ENCODE data around the gene TMEM217. TPM values are rescaled to one million over a fixed set of nuclear protein-coding genes. Genes with fewer than 3 reads are reported as not detected.

Gene TMEM217
- total RNA-seq, 1 donor from 2014 or later = 1.0 TPM

DNA sequence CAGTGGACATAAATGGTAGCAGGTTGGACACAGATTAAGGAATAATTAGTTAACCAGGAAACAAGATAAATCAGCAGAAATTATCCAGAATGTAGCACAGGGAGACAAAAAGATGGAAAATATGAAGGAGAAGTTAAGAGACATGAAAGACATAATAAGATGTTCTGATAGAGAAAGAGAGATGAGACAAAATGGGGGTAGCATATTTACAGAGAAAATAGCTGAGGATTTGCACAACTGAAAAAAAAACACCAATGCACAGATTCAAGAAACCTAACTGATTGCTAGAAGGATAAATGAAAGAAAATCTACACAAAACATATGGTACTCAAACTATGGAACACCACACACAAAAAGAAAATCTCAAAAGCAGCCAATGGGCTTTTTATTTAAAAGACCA lies 35.0 kb downstream of the TMEM217 start:
- intact Hi-C loops (cut with DNase I) = no loop called here
- DNase-seq (ENCODE audit: low spot score) = no peak

GRCh38 chr6:37222125-37222967 lies 35.6 kb downstream of the TMEM217 start:
- DNase-seq (ENCODE audit: low spot score) = peak; percentile 88
- intact Hi-C loops (cut with DNase I) = no loop called here

DNA sequence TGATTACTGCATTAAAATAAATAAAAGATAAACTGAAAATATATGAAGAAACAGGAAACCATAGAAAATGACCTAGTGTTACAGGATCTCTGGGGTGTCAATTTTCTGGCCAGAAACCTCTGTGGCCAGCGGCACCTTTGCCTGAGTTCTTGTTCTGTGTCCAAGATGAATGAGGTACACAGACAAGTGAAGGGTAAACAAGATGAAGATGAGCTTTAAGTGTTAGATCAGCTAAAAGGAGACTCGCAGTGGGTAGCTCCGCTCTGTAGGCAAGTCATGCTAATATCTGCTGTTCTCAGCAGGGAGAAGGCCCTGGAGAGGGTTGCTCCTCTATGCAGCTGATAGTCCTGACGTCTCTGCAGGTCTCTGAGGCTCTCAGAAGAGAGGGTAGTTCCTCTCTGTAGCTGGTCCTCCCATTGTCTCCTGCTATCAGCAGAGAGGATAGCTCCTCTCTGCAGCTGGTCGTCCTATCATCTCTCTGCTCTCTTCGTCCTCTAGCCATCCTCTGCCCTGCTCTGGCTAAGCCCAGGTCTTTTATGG lies 36.3 kb downstream of the TMEM217 start:
- DNase-seq (ENCODE audit: low spot score) = no peak
- intact Hi-C loops (cut with DNase I) = no loop called here

- intact Hi-C loops (cut with DNase I) = loop anchor here (10.0 kb wide), 1 partner anchor 454 kb away; no protein-coding TSS in a partner anchor
- DNase-seq (ENCODE audit: low spot score) = no peak
Observed at GRCh38 chr6:37218511-37218910, 39.4 kb downstream of the TMEM217 start.

DNA sequence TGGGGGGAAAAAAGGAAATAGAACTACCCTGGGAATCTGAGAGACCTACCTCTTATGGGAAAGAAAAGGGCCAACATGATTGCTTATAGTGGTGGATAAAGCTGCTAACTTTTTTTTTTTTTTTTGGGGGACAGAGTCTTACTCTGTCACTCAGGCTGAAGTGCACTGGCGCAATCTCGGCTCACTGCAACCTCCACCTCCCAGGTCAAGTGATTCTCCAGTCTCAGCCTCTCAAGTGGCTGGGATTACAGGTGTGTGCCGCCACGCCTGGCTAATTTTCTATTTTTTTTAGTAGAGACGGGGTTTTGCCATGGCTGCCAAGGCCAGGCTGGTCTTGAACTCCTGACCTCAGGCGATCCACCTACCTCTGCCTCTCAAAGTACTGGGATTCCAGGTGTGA lies 39.9 kb downstream of the TMEM217 start:
- no peak for DNase-seq (ENCODE audit: low spot score)
- intact Hi-C loops (cut with DNase I) = loop anchor here (10.0 kb wide), 1 partner anchor 453 kb away; no protein-coding TSS in a partner anchor

DNA sequence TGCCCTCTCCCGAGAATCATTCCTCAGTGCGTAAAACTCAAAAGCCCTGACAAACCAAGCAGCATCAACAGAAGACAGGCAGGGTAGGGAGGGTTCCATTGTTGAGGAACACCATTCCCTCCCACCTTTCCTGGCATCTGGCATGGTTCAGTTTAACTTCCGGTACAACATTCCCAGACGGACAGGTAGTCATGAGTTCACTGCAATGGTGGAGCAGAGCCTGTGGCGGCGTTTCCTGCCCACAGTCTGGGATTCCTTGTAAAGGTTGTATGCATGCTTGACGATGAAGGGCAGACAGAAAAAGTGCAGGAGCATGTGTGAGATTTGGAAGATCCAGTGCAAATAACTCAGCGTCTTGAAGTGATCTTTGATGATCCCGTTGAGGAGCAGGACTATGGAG lies 45.7 kb downstream of the TMEM217 start:
- no peak for DNase-seq (ENCODE audit: low spot score)
- intact Hi-C loops (cut with DNase I) = loop anchor here (10.0 kb wide), 1 partner anchor 447 kb away; no protein-coding TSS in a partner anchor

DNA sequence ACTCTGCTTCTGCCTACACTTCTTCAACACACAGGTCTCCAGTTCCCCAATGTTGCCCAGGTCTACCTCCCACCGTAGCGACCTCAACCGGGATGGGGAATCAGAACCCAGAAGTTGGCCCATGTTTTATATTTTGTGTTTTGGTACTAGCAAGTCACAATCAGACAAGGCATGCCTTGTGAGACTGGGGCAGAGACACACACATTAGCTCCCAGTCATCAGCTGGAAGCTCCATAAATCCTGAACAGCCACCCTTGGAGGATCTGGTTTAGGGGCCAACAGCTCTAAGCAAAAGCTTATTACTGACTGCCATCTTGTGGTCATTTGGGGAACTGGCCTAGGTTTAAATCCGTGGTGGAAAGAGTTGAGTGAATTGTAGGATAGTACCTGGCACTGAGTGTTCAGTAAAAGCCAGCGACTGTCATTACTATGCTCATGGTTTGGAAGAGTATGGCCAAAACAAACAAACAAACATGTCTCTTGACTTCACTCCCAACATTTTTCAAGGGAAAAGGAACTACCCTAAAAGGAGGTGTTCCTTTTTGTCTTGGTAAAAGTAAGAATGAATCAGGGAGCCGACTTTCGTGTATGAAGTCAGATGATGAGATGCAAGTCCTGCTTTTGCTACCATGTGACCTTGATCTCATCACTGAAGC lies 47.5 kb downstream of the TMEM217 start:
- no peak for DNase-seq (ENCODE audit: low spot score)
- intact Hi-C loops (cut with DNase I) = loop anchor here (2.0 to 10.0 kb wide), 2 partner anchors 192 to 446 kb away; no protein-coding TSS in a partner anchor

- intact Hi-C loops (cut with DNase I) = loop anchor here (2.0 to 10.0 kb wide), 4 partner anchors 37 to 445 kb away; partner anchors contain the start of gene PIM1
Observed at GRCh38 chr6:37209461-37210205, 48.3 kb downstream of the TMEM217 start.

GRCh38 chr6:37208793-37209192 lies 49.2 kb downstream of the TMEM217 start:
- no peak for DNase-seq (ENCODE audit: low spot score)
- intact Hi-C loops (cut with DNase I) = loop anchor here (5.0 to 10.0 kb wide), 2 partner anchors 36 to 314 kb away; partner anchors contain the start of gene PIM1

More at GRCh38 chr6:37209461-37210205, 48.3 kb downstream of the TMEM217 start:
- DNase-seq (ENCODE audit: low spot score) = no peak

DNA sequence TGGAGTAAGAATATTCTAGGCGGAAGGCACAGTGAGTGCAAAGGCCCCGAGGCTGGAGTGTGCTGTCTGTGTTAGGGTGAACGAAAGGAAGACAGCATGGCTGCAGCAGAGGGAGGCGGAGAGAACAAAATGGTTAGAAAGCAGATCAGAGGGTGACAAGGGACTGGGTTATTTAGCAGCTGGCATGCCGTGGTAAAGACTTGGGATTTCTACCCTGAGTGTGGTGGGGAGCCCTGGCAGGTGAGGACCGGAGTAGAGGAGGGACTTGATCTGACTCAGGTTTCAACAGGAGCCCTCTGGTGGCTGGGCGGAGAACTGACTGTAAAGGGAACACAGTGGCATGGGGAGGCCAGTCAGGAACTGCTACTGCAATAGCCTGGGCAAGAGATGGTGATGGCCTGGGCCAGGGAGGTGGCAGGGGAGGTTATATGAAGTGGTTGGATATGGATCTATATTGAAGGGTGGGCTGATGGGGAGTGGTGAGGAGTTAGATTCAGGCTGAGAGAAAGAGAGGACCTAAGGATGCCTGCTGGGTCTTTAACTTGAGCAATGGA lies 50.0 kb downstream of the TMEM217 start:
- intact Hi-C loops (cut with DNase I) = loop anchor here (5.0 to 10.0 kb wide), 2 partner anchors 36 to 313 kb away; partner anchors contain the start of gene PIM1
- peak; percentile 94 for DNase-seq (ENCODE audit: low spot score)

DNA sequence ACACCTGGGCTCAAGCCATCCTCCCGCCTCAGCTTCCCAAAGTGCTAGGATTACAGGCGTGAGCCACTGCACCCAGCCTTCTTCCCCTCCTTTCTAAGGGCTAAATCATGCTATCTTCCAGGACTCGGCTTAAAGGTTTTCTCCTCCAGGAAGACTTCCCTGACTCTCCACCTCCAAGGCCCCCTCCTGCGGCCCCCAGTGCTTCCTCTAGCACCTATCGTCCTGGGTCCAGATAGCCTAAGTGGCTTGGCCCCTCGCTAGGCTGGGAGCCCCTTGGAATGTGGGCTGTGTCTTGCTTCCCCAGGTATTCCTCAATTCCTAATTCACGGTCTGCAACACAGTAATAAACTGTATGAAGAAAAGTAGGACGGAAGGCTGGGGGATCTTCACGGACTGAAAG lies 51.3 kb downstream of the TMEM217 start:
- no peak for DNase-seq (ENCODE audit: low spot score)
- intact Hi-C loops (cut with DNase I) = loop anchor here (5.0 to 10.0 kb wide), 2 partner anchors 34 to 312 kb away; partner anchors contain the start of gene PIM1

- intact Hi-C loops (cut with DNase I) = loop anchor here (5.0 to 10.0 kb wide), 2 partner anchors 34 to 311 kb away; partner anchors contain the start of gene PIM1
- DNase-seq (ENCODE audit: low spot score) = no peak
Observed at GRCh38 chr6:37205997-37206340, 52.0 kb downstream of the TMEM217 start.

DNA sequence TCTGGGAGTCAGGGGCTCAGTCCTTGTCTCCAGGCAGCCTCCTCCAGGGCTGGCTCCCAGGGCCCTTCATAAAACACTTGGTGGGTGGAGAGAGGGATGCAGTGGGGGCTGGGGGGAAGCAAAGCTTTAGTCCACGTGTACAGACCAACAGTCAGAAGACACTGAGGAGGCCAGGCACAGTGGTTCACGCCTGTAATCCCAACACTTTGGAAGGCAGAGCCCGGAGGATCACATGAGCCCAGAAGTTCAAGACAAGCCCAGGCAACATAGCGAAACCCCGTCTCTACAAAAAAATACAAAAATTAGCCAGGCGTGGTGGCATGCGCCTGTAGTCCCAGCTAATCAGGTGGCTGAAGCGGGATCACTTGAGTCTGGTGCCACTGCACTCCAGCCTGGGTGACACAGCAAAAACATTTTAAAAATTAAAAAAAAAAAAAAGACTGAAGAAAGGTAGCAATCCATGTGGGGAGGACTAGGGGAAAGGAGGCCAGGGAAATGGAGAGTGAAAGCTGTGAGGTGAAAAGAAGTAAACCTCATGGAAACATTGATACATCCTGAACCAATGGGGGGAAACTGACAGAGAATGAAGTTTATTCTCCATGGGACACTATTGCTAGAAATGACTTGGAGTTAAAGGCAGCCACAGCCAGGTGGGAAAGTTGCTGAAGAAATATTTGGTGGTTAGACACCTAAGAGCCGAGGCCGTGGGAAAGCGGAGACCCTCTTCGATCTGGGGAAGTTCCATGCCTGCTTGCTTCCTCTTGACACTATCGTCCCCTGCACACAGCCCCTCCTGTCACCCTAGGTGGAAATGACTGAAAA lies 52.6 kb downstream of the TMEM217 start:
- intact Hi-C loops (cut with DNase I) = loop anchor here (5.0 to 10.0 kb wide), 2 partner anchors 33 to 311 kb away; partner anchors contain the start of gene PIM1

DNA sequence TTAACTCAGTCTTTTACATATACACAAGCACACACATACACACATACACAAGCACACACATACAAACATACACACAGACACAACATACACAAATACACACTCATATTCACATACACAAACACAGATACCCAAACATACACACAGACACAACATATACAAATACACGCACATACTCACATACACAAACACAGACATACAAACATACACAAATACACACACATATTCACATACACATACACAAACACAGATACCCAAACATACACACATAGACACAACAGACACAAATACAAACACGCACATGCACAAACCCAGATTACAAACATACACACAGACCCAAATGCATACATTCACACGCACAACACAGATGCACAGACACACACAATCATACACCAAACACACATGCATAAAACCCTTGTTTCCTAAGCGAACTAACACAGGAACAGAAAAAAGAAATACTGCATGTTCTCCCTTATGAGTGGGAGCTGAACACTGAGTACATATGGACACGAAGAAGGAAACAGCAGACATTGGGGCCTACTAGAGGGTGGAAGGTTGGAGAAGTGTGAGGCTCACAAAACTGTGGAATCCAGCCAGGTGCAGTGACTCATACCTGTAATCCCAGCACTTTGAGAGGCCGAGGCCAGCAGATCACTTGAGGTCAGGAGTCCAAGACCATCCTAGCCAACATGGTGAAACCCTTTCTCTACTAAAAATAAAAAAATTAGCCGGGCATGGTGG lies 53.8 kb downstream of the TMEM217 start:
- no peak for DNase-seq (ENCODE audit: low spot score)
- intact Hi-C loops (cut with DNase I) = loop anchor here (10.0 kb wide), 1 partner anchor 309 kb away; no protein-coding TSS in a partner anchor

More for the DNA sequence above, 52.6 kb downstream of the TMEM217 start:
- DNase-seq (ENCODE audit: low spot score) = no peak

GRCh38 chr6:37202788-37203491 lies 55.0 kb downstream of the TMEM217 start:
- no peak for DNase-seq (ENCODE audit: low spot score)
- intact Hi-C loops (cut with DNase I) = loop anchor here (10.0 kb wide), 1 partner anchor 308 kb away; no protein-coding TSS in a partner anchor

DNA sequence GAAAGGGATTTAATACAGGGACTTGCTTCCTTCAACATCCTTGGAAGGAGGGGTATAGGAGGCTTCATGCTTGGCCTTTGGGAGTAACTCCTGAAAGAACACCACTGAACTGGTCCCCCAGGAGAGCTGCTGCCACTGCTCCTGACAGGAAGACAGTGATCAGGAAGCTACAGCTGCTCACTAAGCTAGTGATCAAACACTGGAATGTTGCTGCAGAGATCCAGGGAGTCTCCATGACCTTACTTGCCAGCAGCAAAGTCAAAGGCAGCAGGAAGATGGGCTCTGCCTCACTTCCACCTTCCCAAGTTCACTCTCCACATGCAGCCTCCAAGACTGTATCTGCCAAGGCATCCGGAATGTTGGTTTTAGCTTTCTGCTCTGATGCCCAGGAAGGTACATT lies 56.2 kb downstream of the TMEM217 start:
- no peak for DNase-seq (ENCODE audit: low spot score)

GRCh38 chr6:37200085-37200484 lies 57.9 kb downstream of the TMEM217 start:
- intact Hi-C loops (cut with DNase I) = loop anchor here (10.0 kb wide), 1 partner anchor 305 kb away; no protein-coding TSS in a partner anchor
- no peak for DNase-seq (ENCODE audit: low spot score)

More for the DNA sequence above, 56.2 kb downstream of the TMEM217 start:
- intact Hi-C loops (cut with DNase I) = loop anchor here (10.0 kb wide), 1 partner anchor 307 kb away; no protein-coding TSS in a partner anchor
